ENCODE results near the gene SLC10A1.
A peak's percentile ranks its signal among the peaks of the same experiment; 100 is the strongest.

The SLC10A1 gene

GRCh38 chr14:69776875-69777453 lies 20.1 kb downstream of the SLC10A1 start:
- no peaks in the 10 kb centered on the region for H3K27me3 ChIP-seq (ENCODE audit: control insufficient read depth, insufficient read depth, low read length)
- no peak overlapping the region for H3K27ac ChIP-seq (ENCODE audit: low read depth, low read length)
- no peaks in the 10 kb centered on the region for H3K4me1 ChIP-seq (ENCODE audit: control insufficient read depth, insufficient read depth, low read length)
- H3K4me3 ChIP-seq (ENCODE audit: low read length): no peak overlapping the region
- no peak overlapping the region for H3K9ac ChIP-seq (ENCODE audit: low read length)
- H3K36me3 ChIP-seq (ENCODE audit: control insufficient read depth, insufficient read depth, low read length): peaks cover 34% of the 10 kb centered on the region

DNA sequence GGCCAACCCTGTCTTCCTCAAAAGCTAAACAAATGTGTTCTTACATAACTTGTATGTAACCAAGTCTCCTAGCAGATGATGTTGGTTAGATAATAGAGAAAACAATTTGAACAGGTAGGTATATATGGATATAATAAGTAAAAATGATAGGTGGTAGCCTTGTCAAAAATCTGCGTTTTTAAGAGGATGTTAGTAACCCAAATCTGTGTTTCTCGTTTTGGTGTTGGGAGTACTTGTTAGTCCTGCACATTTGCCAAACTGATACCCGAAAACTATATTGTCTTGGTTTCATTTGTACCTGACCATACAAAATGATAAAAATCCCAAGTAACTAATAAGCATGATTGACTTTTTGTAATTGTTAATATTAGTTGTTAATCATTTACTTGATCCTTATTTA lies 22.0 kb downstream of the SLC10A1 start:
- Histone ChIP-seq H3K4me3 (ENCODE audit: low read length) (no peak overlapping the region), H3K27me3 (ENCODE audit: control insufficient read depth, insufficient read depth, low read length) (no peaks in the 10 kb centered on the region), H3K4me1 (ENCODE audit: control insufficient read depth, insufficient read depth, low read length) (peaks cover 5% of the 10 kb centered on the region), H3K27ac (ENCODE audit: low read depth, low read length) (no peak overlapping the region), H3K9ac (ENCODE audit: low read length) (no peak overlapping the region), H3K36me3 (ENCODE audit: control insufficient read depth, insufficient read depth, low read length) (peaks cover 43% of the 10 kb centered on the region)

GRCh38 chr14:69773571-69774276 lies 23.3 kb downstream of the SLC10A1 start:
- H3K9ac ChIP-seq (ENCODE audit: low read length): no peak overlapping the region
- peaks cover 13% of the 10 kb centered on the region for H3K4me1 ChIP-seq (ENCODE audit: control insufficient read depth, insufficient read depth, low read length)
- no peaks in the 10 kb centered on the region for H3K27me3 ChIP-seq (ENCODE audit: control insufficient read depth, insufficient read depth, low read length)
- peaks cover 47% of the 10 kb centered on the region for H3K36me3 ChIP-seq (ENCODE audit: control insufficient read depth, insufficient read depth, low read length)
- H3K4me3 ChIP-seq (ENCODE audit: low read length): no peak overlapping the region
- H3K27ac ChIP-seq (ENCODE audit: low read depth, low read length): no peak overlapping the region

- no peak overlapping the region for H3K9ac ChIP-seq (ENCODE audit: low read length)
- peaks cover 47% of the 10 kb centered on the region for H3K36me3 ChIP-seq (ENCODE audit: control insufficient read depth, insufficient read depth, low read length)
- H3K4me1 ChIP-seq (ENCODE audit: control insufficient read depth, insufficient read depth, low read length): peaks cover 20% of the 10 kb centered on the region
- H3K4me3 ChIP-seq (ENCODE audit: low read length): no peak overlapping the region
- H3K27me3 ChIP-seq (ENCODE audit: control insufficient read depth, insufficient read depth, low read length): no peaks in the 10 kb centered on the region
- no peak overlapping the region for H3K27ac ChIP-seq (ENCODE audit: low read depth, low read length)
Measured at GRCh38 chr14:69772082-69773017, 24.7 kb downstream of the SLC10A1 start.

DNA sequence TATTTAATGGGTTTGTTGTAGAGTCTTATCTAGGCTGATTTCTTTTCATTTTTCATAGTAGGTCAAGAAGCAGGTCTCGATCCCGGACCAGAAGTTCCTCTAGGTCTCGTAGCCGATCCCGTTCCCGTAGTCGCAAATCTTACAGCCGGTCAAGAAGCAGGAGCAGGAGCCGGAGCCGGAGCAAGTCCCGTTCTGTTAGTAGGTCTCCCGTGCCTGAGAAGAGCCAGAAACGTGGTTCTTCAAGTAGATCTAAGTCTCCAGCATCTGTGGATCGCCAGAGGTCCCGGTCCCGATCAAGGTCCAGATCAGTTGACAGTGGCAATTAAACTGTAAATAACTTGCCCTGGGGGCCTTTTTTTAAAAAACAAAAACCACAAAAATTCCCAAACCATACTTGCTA lies 25.9 kb downstream of the SLC10A1 start:
- Histone ChIP-seq H3K4me1 (ENCODE audit: control insufficient read depth, insufficient read depth, low read length) (peaks cover 23% of the 10 kb centered on the region), H3K27me3 (ENCODE audit: control insufficient read depth, insufficient read depth, low read length) (no peaks in the 10 kb centered on the region), H3K4me3 (ENCODE audit: low read length) (no peak overlapping the region), H3K9ac (ENCODE audit: low read length) (no peak overlapping the region), H3K27ac (ENCODE audit: low read depth, low read length) (no peak overlapping the region), H3K36me3 (ENCODE audit: control insufficient read depth, insufficient read depth, low read length) (peaks cover 39% of the 10 kb centered on the region)

GRCh38 chr14:69770559-69770958 lies 26.5 kb downstream of the SLC10A1 start:
- H3K9ac ChIP-seq (ENCODE audit: low read length): no peak overlapping the region
- H3K36me3 ChIP-seq (ENCODE audit: control insufficient read depth, insufficient read depth, low read length): peaks cover 36% of the 10 kb centered on the region
- no peaks in the 10 kb centered on the region for H3K27me3 ChIP-seq (ENCODE audit: control insufficient read depth, insufficient read depth, low read length)
- H3K4me3 ChIP-seq (ENCODE audit: low read length): no peak overlapping the region
- H3K27ac ChIP-seq (ENCODE audit: low read depth, low read length): no peak overlapping the region
- peaks cover 23% of the 10 kb centered on the region for H3K4me1 ChIP-seq (ENCODE audit: control insufficient read depth, insufficient read depth, low read length)

DNA sequence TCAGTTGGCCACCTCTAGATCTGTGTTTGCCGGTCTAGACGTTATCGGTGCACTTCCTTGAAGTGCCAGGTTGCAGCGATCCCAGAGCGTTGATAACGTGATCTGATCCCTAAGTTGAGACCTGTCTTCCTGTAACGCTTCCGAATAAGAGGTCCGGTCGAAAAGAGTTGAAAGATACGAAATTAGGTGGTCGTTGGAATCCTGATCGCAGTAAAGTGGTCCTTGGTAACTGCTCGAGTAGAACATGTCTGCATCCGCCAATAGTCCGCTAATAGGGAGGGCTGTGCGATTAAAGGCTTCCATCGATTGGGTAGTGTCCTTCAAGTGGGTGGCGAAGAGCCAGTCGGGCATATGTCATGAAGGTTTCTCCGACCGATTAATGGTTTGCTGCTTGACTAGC lies 27.4 kb downstream of the SLC10A1 start:
- Histone ChIP-seq H3K4me1 (ENCODE audit: control insufficient read depth, insufficient read depth, low read length) (peaks cover 23% of the 10 kb centered on the region), H3K36me3 (ENCODE audit: control insufficient read depth, insufficient read depth, low read length) (peaks cover 36% of the 10 kb centered on the region), H3K27ac (ENCODE audit: low read depth, low read length) (no peak overlapping the region), H3K9ac (ENCODE audit: low read length) (no peak overlapping the region), H3K4me3 (ENCODE audit: low read length) (no peak overlapping the region), H3K27me3 (ENCODE audit: control insufficient read depth, insufficient read depth, low read length) (no peaks in the 10 kb centered on the region)

- Histone ChIP-seq H3K4me3 (ENCODE audit: low read length) (peak overlapping the region; percentile 83), H3K9ac (ENCODE audit: low read length) (no peak overlapping the region), H3K27me3 (ENCODE audit: control insufficient read depth, insufficient read depth, low read length) (no peaks in the 10 kb centered on the region), H3K27ac (ENCODE audit: low read depth, low read length) (no peak overlapping the region), H3K36me3 (ENCODE audit: control insufficient read depth, insufficient read depth, low read length) (peaks cover 36% of the 10 kb centered on the region), H3K4me1 (ENCODE audit: control insufficient read depth, insufficient read depth, low read length) (peaks cover 23% of the 10 kb centered on the region)
Measured at GRCh38 chr14:69768873-69769272, 28.2 kb downstream of the SLC10A1 start.

DNA sequence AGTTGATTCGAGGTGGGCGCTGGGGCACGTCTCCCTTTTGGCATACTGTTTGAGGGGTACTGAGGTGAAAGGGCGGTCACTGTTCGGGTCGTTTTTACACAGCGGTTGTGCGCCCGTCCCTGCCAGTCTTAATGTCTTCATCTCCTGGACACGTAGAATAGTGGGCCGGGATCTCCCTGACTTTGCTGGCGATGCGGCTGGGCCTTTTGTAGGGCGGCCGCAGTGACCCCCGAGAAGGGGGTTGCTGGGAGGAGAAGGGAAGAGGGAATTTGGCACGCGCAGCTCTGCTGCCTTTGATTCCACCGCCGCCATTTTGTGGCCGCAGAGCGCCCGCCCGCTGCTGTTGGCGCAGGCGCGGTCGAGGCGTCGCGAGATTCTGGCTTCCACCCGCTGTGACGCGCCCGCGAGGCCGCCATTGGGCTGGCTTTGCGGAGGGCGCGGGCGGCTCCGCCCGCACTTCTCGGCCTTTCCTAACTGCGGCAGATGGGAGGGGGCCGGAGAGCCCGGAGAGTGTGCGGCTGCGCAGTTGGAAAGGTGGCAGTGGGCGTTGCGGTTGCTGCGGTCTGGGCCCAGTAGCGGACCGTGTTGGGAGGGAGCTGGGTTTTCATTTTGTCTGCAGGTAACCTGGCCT lies 29.6 kb downstream of the SLC10A1 start:
- peak overlapping the region; percentile 98 for H3K27ac ChIP-seq (ENCODE audit: low read depth, low read length)
- peaks cover 32% of the 10 kb centered on the region for H3K36me3 ChIP-seq (ENCODE audit: control insufficient read depth, insufficient read depth, low read length)
- H3K27me3 ChIP-seq (ENCODE audit: control insufficient read depth, insufficient read depth, low read length): no peaks in the 10 kb centered on the region
- peak overlapping the region; percentile 83 for H3K4me3 ChIP-seq (ENCODE audit: low read length)
- H3K9ac ChIP-seq (ENCODE audit: low read length): peak overlapping the region; percentile 98
- H3K4me1 ChIP-seq (ENCODE audit: control insufficient read depth, insufficient read depth, low read length): peaks cover 23% of the 10 kb centered on the region

DNA sequence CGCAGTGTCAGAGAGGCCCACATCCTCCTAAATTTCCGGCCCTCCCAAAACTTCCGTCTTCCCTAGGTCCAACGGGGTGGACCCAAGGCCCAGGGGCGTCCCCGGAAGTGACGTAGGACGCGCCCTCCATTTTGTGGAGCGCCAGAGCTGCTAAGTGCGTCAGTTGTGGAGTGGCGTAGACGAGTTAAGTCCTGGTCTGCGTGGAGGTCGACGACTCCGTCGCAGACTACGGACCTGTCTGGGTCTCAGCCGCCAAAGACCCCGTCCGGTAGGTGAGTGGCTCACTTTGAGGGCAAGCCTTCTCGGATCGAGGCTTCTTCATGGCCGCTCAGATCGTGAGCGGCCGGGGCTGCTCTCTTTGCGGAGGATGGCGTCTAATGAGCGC lies 30.1 kb downstream of the SLC10A1 start, which contains the start of gene SRSF5:
Gene SRSF5 (plus strand): TSS at position 159 of the 385 bp plus-strand sequence. CDS start 1,015 bp downstream, outside the sequence.
- H3K9ac ChIP-seq (ENCODE audit: low read length): peak within 1 kb of the TSS; percentile 98
- H3K4me3 ChIP-seq (ENCODE audit: low read length): peak within 1 kb of the TSS; percentile 83
- H3K27me3 ChIP-seq (ENCODE audit: control insufficient read depth, insufficient read depth, low read length): no peaks in the 10 kb centered on the region
- peak within 1 kb of the TSS; percentile 98 for H3K27ac ChIP-seq (ENCODE audit: low read depth, low read length)
- peaks cover 32% of the 10 kb centered on the region for H3K36me3 ChIP-seq (ENCODE audit: control insufficient read depth, insufficient read depth, low read length)
- H3K4me1 ChIP-seq (ENCODE audit: control insufficient read depth, insufficient read depth, low read length): peaks cover 23% of the 10 kb centered on the region

DNA sequence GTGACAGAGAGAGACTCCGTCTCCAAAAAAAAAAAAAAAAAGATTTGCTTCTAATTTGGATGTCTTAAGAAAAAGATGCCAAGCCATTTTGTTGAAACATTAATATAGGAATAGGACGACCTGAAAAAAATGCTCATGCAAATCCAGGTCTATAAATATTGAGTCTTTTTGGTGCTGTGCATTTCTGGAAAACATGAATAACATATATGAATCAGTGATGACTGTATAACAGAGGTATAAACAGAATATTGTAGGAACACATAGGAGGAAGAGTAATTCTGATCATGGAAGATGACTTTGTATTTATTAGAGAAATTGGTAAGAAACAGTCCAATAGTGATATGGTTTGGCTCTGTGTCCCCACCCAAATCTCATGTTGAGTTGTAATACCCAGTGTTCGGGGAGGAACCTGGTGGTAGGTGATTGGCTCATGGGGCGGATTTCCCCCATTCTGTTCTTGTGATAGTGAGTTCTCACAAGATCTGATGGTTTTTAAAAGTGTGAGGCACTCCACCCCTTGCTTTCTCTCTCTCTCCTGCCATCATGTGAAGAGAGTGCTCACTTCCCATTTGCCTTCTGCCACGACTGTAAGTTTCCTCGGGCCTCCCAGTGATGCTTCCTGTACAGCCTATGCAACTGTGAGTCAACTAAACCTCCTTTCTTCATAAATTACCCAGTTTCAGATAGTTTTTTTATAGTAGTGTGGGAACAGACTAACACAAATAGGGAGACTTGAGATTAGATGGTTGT lies 33.1 kb downstream of the SLC10A1 start:
- H3K4me3 ChIP-seq (ENCODE audit: low read length): no peak overlapping the region
- peaks cover 12% of the 10 kb centered on the region for H3K4me1 ChIP-seq (ENCODE audit: control insufficient read depth, insufficient read depth, low read length)
- H3K27me3 ChIP-seq (ENCODE audit: control insufficient read depth, insufficient read depth, low read length): no peaks in the 10 kb centered on the region
- H3K36me3 ChIP-seq (ENCODE audit: control insufficient read depth, insufficient read depth, low read length): peaks cover 12% of the 10 kb centered on the region
- H3K27ac ChIP-seq (ENCODE audit: low read depth, low read length): no peak overlapping the region
- H3K9ac ChIP-seq (ENCODE audit: low read length): no peak overlapping the region

Data from rectal smooth muscle tissue (tissue), 1 donor.